ENCODE results near the gene STX1A. TPM values are rescaled to one million over a fixed set of nuclear protein-coding genes. Genes with fewer than 3 reads are reported as not detected.

The STX1A gene
- total and polyA plus RNA-seq, 7 donors = 1.8 to 24.6 (median 16.1) TPM

DNA sequence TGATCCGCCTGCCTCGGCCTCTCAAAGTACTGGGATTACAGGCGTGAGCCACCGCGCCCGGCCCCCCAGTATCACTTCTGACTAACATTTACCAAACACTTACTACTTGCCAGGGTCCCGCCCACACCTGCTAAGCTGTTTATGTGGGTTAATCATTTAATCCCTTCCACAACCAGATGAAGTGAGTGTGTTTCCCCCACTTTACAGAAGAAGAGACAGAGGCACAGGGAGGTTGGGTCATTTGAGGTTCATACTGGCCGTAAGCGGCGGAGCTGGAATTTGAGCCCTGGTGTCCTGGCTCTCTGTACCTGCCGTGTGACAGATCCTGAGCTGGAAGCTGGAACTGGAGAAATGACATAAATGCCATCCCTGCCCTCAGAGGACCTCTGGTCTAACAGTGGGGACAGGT lies 66.9 kb downstream of the STX1A start:
- Histone ChIP-seq H3K27me3 (peaks cover 5 to 28% (median 12%) of the 10 kb centered on the region in 3 donors), H3K4me3 (no peak overlapping the region), H3K36me3 (no peaks in the 10 kb centered on the region), H3K27ac (no peak overlapping the region), H3K4me1 (peaks cover 0 to 8% (median 7%) of the 10 kb centered on the region in 4 donors), H3K9me3 (no peaks in the 10 kb centered on the region)
- TF ChIP-seq POLR2AphosphoS5 (IDR thresholded peaks at IDR 0.05) (no peak), CTCF (IDR thresholded peaks at IDR 0.05) (no peak), POLR2A (IDR thresholded peaks at IDR 0.05) (no peak), EP300 (IDR thresholded peaks at IDR 0.05) (no peak)
- WGBS, 2 donors = 24 to 65% methylated on average over 11 of the region's 11 CpGs
- no peak for DNase-seq
- intact Hi-C loops (cut with DNase I) = no loop called here

DNA sequence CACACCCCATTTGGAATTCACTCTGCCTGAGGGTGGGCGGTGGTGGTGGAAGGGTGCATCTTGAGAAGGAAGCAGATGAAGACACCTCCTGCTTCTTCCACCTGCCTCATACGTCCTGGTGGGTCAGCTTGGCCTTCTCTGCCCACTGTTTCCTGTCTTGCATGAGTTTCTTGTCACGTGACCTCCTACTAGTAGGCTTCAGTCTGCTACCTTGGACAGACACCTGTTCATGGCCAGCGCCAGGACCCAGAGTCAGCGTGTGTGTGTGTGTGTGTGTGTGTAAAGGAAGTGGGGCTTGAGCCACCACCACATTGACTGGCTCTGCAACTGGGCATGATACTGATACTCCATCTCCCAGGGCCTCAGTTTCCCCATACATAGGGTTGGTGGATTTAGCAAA lies 68.9 kb downstream of the STX1A start:
- Histone ChIP-seq H3K36me3 (no peaks in the 10 kb centered on the region), H3K4me1 (peaks cover 0 to 11% (median 10%) of the 10 kb centered on the region in 4 donors), H3K9me3 (no peaks in the 10 kb centered on the region), H3K4me3 (no peak overlapping the region), H3K27me3 (peaks cover 15 to 48% (median 26%) of the 10 kb centered on the region in 3 donors), H3K27ac (no peak overlapping the region)
- no peak for DNase-seq
- TF ChIP-seq POLR2AphosphoS5 (IDR thresholded peaks at IDR 0.05) (no peak), CTCF (IDR thresholded peaks at IDR 0.05) (no peak), EP300 (IDR thresholded peaks at IDR 0.05) (no peak), POLR2A (IDR thresholded peaks at IDR 0.05) (no peak)
- intact Hi-C loops (cut with DNase I) = no loop called here
- WGBS, 2 donors = 73 to 75% methylated on average over 5 of the region's 5 CpGs

GRCh38 chr7:73649576-73649975 lies 69.9 kb downstream of the STX1A start:
- H3K4me3 ChIP-seq = no peak overlapping the region
- DNase-seq = no peak
- intact Hi-C loops (cut with DNase I) = no loop called here
- no peaks in the 10 kb centered on the region for H3K9me3 ChIP-seq
- 39 to 54% methylated on average over 9 of the region's 9 CpGs for WGBS, 2 donors
- no peak for TF ChIP-seq POLR2A (IDR thresholded peaks at IDR 0.05)
- no peak for TF ChIP-seq POLR2AphosphoS5 (IDR thresholded peaks at IDR 0.05)
- no peak overlapping the region for H3K27ac ChIP-seq
- H3K36me3 ChIP-seq = no peaks in the 10 kb centered on the region
- peaks cover 0 to 11% (median 10%) of the 10 kb centered on the region in 4 donors for H3K4me1 ChIP-seq
- peaks cover 15 to 58% (median 26%) of the 10 kb centered on the region in 3 donors for H3K27me3 ChIP-seq

Small RNA genes within 50 kb of the gene (small RNA-seq; reads per million reads assigned to genes)
- gene MIR4284 (0 to 0.06 (median 0) reads per million in 3 donors), gene RN7SL265P (0 reads per million in 3 donors)

Other genes starting within 250 kb of the STX1A start
- 10 to 100 TPM; 47.2 to 67.3 (median 53.5) TPM for gene BAZ1B, start 197.4 kb downstream of the STX1A start, total RNA-seq
- gene BAZ1B, start 197.4 kb downstream of the STX1A start, polyA plus RNA-seq = 10 to 100 TPM; 13.8 to 33.4 (median 17.1) TPM
- 100 to 1,000 TPM; 113 to 155 (median 129) TPM for gene BCL7B, start 162.0 kb downstream of the STX1A start, total RNA-seq
- gene BCL7B, start 162.0 kb downstream of the STX1A start, polyA plus RNA-seq = 100 to 1,000 TPM in 1 of 3 donors, 10 to 100 TPM in 2; 58.1 to 114 (median 95.7) TPM
- gene TBL2, start 141.1 kb downstream of the STX1A start, total RNA-seq = 10 to 100 TPM; 17.1 to 29.6 (median 26.9) TPM
- 10 to 100 TPM in 1 of 3 donors, 1 to 10 TPM in 2; 5.4 to 28.2 (median 6.2) TPM for gene TBL2, start 141.1 kb downstream of the STX1A start, polyA plus RNA-seq
- gene MLXIPL, start 95.1 kb downstream of the STX1A start, total RNA-seq = 10 to 100 TPM in 2 of 4 donors, 1 to 10 TPM in 2; 2.5 to 15.0 (median 10.8) TPM
- 10 to 100 TPM in 1 of 3 donors, 1 to 10 TPM in 2; 1.6 to 11.9 (median 4.8) TPM for gene MLXIPL, start 95.1 kb downstream of the STX1A start, polyA plus RNA-seq
- 1 to 10 TPM; 1.6 to 8.7 (median 4.4) TPM for gene VPS37D, start 51.8 kb downstream of the STX1A start, total RNA-seq
- 1 to 10 TPM in 1 of 3 donors, under 1 TPM in 1, not detected in 1; 0.60 to 1.0 TPM for gene VPS37D, start 51.8 kb downstream of the STX1A start, polyA plus RNA-seq
- gene DNAJC30, start 36.2 kb downstream of the STX1A start, total RNA-seq = 1 to 10 TPM; 3.3 to 7.6 (median 5.8) TPM
- gene DNAJC30, start 36.2 kb downstream of the STX1A start, polyA plus RNA-seq = 1 to 10 TPM; 5.1 to 9.4 (median 6.6) TPM
- 10 to 100 TPM; 36.8 to 42.4 (median 39.0) TPM for gene BUD23, start 36.1 kb downstream of the STX1A start, total RNA-seq
- gene BUD23, start 36.1 kb downstream of the STX1A start, polyA plus RNA-seq = 10 to 100 TPM; 34.2 to 86.8 (median 36.0) TPM
- 10 to 100 TPM in 2 of 4 donors, 1 to 10 TPM in 2; 5.4 to 13.0 (median 9.2) TPM for gene ABHD11, start 19.1 kb upstream of the STX1A start, total RNA-seq
- 10 to 100 TPM; 79.3 to 91.3 (median 81.7) TPM for gene ABHD11, start 19.1 kb upstream of the STX1A start, polyA plus RNA-seq
- 1 to 10 TPM in 1 of 4 donors, under 1 TPM in 1, not detected in 2; 0.71 to 1.1 TPM for gene CLDN3, start 50.6 kb upstream of the STX1A start, total RNA-seq
- gene CLDN3, start 50.6 kb upstream of the STX1A start, polyA plus RNA-seq = 100 to 1,000 TPM; 174 to 705 (median 231) TPM
- under 1 TPM in 2 of 4 donors, not detected in 2; 0.16 to 0.71 TPM for gene CLDN4, start 111.3 kb upstream of the STX1A start, total RNA-seq
- 100 to 1,000 TPM; 210 to 690 (median 293) TPM for gene CLDN4, start 111.3 kb upstream of the STX1A start, polyA plus RNA-seq
- gene METTL27, start 122.8 kb upstream of the STX1A start, total RNA-seq = 1 to 10 TPM in 3 of 4 donors, under 1 TPM in 1; 0.99 to 5.5 (median 2.1) TPM
- 10 to 100 TPM in 1 of 3 donors, 1 to 10 TPM in 2; 2.1 to 12.3 (median 4.8) TPM for gene METTL27, start 122.8 kb upstream of the STX1A start, polyA plus RNA-seq
- gene TMEM270, start 141.5 kb upstream of the STX1A start, total RNA-seq = not detected
- under 1 TPM in 1 of 3 donors, not detected in 2; 0.39 TPM for gene TMEM270, start 141.5 kb upstream of the STX1A start, polyA plus RNA-seq

All from sigmoid colon (tissue), 7 donors.